Tibial nerve (tissue), 4 donors: ENCODE measurements around the gene NADK2.

Source experiments
- EP300 ChIP-seq, 2 donors: sonication (generic); formaldehyde crosslinking; IDR thresholded peaks; one replicate each; pipeline ENCODE4 v1.6.1; 2017; ENCODE audit warnings: antibody characterized with exemption in 2 of 2, mild to moderate bottlenecking in 1 of 2
- POLR2A ChIP-seq, 2 donors: fragments of 450-650 bp; IDR thresholded peaks; one replicate each; pipeline ENCODE4 v1.6.1; 2017; ENCODE audit warnings: antibody characterized with exemption in 2 of 2, mild to moderate bottlenecking in 2 of 2, moderate library complexity in 2 of 2
- TF ChIP-seq, protein P1 (sequence below), 5 experiments: fragments of 200-600 bp in 3 of 5; fragments of 450-650 bp in 2 of 5; sonication (generic) in 3 of 5; IDR thresholded peaks; one replicate each; pipeline ENCODE4 v1.5.1; 2016 to 2019; ENCODE audit warnings: antibody characterized with exemption in 5 of 5, mild to moderate bottlenecking in 3 of 5, moderate library complexity in 2 of 5

- TF ChIP-seq, protein P1, sequence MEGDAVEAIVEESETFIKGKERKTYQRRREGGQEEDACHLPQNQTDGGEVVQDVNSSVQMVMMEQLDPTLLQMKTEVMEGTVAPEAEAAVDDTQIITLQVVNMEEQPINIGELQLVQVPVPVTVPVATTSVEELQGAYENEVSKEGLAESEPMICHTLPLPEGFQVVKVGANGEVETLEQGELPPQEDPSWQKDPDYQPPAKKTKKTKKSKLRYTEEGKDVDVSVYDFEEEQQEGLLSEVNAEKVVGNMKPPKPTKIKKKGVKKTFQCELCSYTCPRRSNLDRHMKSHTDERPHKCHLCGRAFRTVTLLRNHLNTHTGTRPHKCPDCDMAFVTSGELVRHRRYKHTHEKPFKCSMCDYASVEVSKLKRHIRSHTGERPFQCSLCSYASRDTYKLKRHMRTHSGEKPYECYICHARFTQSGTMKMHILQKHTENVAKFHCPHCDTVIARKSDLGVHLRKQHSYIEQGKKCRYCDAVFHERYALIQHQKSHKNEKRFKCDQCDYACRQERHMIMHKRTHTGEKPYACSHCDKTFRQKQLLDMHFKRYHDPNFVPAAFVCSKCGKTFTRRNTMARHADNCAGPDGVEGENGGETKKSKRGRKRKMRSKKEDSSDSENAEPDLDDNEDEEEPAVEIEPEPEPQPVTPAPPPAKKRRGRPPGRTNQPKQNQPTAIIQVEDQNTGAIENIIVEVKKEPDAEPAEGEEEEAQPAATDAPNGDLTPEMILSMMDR (IDR thresholded peaks at IDR 0.05): no peak
- no peak for TF ChIP-seq POLR2A (IDR thresholded peaks at IDR 0.05)
- TF ChIP-seq EP300 (IDR thresholded peaks at IDR 0.05): no peak
Observed at GRCh38 chr5:36164461-36164860, 77.3 kb downstream of the NADK2 start.
